ENCODE data around the gene PPP2R3A. TPM values are rescaled to one million over a fixed set of nuclear protein-coding genes. Genes with fewer than 3 reads are reported as not detected.

The PPP2R3A gene
- total and polyA plus RNA-seq, 12 donors: 2.1 to 23.1 (median 14.3) TPM

DNA sequence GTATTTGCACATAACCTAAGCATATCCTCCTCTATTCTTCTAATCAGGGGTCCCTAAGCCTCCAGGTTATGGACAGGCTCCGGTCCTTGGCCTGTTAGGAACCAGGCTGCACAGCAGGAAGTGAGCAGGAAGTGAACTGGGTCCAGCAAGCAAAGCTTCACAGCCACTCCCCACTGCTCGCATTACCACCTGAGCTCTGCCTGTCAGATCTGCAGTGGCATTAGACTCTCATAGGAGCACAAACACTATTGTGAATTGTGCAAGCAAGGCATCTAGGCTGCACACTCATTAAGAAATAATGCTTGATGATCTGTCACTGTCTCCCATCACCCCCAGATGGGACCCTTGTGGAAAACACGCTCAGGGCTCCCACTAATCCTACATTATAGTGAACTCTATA is 220.8 kb downstream of the PPP2R3A start:
- no peaks in the 10 kb centered on the region for H3K27me3 ChIP-seq
- TF ChIP-seq POLR2A (IDR thresholded peaks at IDR 0.05): no peak
- TF ChIP-seq, protein P1, sequence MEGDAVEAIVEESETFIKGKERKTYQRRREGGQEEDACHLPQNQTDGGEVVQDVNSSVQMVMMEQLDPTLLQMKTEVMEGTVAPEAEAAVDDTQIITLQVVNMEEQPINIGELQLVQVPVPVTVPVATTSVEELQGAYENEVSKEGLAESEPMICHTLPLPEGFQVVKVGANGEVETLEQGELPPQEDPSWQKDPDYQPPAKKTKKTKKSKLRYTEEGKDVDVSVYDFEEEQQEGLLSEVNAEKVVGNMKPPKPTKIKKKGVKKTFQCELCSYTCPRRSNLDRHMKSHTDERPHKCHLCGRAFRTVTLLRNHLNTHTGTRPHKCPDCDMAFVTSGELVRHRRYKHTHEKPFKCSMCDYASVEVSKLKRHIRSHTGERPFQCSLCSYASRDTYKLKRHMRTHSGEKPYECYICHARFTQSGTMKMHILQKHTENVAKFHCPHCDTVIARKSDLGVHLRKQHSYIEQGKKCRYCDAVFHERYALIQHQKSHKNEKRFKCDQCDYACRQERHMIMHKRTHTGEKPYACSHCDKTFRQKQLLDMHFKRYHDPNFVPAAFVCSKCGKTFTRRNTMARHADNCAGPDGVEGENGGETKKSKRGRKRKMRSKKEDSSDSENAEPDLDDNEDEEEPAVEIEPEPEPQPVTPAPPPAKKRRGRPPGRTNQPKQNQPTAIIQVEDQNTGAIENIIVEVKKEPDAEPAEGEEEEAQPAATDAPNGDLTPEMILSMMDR (IDR thresholded peaks at IDR 0.05): no peak
- H3K4me1 ChIP-seq (replicated peaks in 1 of 2): peaks cover 36 to 80% of the 10 kb centered on the region in 2 donors
- 64 to 89% (median 71%) methylated on average over 3 of the region's 3 CpGs for WGBS, 4 donors
- peak overlapping the region in 1 of 5 donors; percentile 6 for H3K27ac ChIP-seq
- H3K9me3 ChIP-seq (replicated peaks in 1 of 3): no peaks in the 10 kb centered on the region
- intact Hi-C loops (cut with DNase I): no loop called here
- DNase-seq: no peak
- no peak overlapping the region for H3K4me3 ChIP-seq
- no peaks in the 10 kb centered on the region for H3K36me3 ChIP-seq (replicated peaks in 1 of 2)

DNA sequence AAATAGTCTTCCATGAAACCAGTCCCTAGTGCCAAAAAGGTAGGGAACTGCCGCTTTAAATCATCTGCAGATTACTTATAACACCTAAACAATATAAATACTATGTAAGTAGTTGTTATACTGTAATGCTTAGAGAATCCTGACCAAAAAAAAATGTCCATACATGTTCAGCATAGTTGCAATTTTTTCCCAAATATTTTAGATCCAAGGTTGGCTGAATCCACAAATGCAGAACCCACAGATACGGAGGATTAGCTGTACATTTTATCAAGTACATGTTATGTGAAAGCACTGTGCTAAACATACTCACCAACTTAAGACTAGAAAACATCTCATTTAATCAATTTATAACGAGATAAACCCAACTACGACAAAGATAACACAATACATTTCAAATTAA is 221.3 kb downstream of the PPP2R3A start:
- H3K36me3 ChIP-seq (replicated peaks in 1 of 2): no peaks in the 10 kb centered on the region
- no peak for TF ChIP-seq POLR2A (IDR thresholded peaks at IDR 0.05)
- TF ChIP-seq, protein P1 (IDR thresholded peaks at IDR 0.05): no peak
- WGBS, 4 donors: 67 to 76% (median 73%) methylated on average over 4 of the region's 4 CpGs
- no peak overlapping the region for H3K27ac ChIP-seq
- H3K4me3 ChIP-seq: no peak overlapping the region
- H3K27me3 ChIP-seq: no peaks in the 10 kb centered on the region
- H3K4me1 ChIP-seq (replicated peaks in 1 of 2): peaks cover 41 to 80% of the 10 kb centered on the region in 2 donors
- no peak for DNase-seq
- H3K9me3 ChIP-seq (replicated peaks in 1 of 3): no peaks in the 10 kb centered on the region
- intact Hi-C loops (cut with DNase I): no loop called here

DNA sequence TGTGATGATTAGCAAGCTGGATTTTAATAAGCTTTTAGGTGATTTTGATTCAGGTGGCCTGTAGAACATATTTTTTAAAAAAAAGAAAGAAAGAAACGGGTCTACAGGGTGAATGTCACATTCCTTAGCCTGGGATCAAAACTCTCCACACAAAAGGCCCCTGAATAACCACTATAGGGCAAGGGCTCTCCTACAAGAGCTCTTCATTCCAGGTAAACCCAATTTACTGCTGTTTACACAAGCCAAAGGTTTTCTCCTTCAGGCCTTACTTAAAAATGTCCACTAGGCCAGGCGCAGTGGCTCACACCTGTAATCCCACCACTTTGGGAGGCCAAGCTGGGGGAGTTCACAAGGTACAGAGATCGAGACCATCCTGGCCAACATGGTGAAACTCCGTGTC is 222.3 kb downstream of the PPP2R3A start:
- Histone ChIP-seq H3K27ac (no peak overlapping the region), H3K4me1 (replicated peaks in 1 of 2) (peaks cover 51 to 80% of the 10 kb centered on the region in 2 donors)
- intact Hi-C loops (cut with DNase I): no loop called here

DNA sequence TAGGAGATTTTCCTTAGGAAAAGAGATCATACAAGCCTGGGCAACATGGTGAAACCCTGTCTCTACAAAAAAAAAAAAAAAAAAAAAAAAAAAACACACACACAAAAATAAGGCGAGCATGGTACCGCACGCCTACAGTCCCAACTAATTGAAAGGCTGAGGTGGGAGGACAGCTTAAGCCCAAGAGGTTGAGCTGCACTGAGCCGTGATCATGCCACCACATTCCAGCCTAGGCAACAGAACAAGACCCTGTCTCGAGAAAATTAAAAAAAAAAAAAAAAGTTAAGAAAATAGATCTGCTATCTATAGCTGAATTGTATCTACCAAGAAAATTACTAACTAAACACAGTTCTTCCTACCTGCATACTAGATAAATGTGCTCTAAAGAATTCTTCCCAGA is 223.5 kb downstream of the PPP2R3A start:
- Histone ChIP-seq H3K4me1 (replicated peaks in 1 of 2) (peaks cover 51 to 70% of the 10 kb centered on the region in 2 donors), H3K4me3 (no peak overlapping the region), H3K27ac (no peak overlapping the region), H3K9me3 (replicated peaks in 1 of 3) (no peaks in the 10 kb centered on the region), H3K36me3 (replicated peaks in 1 of 2) (no peaks in the 10 kb centered on the region), H3K27me3 (no peaks in the 10 kb centered on the region)
- 85 to 90% (median 86%) methylated on average over 5 of the region's 5 CpGs for whole genome bisulfite sequencing, 4 donors
- intact Hi-C loops (cut with DNase I): no loop called here
- DNase-seq: no peak
- no peak for TF ChIP-seq POLR2A (IDR thresholded peaks at IDR 0.05)
- TF ChIP-seq, protein P1 (IDR thresholded peaks at IDR 0.05): no peak

More for the DNA sequence above, 222.3 kb downstream of the PPP2R3A start:
- Histone ChIP-seq H3K36me3 (replicated peaks in 1 of 2) (no peaks in the 10 kb centered on the region), H3K4me3 (no peak overlapping the region), H3K9me3 (replicated peaks in 1 of 3) (no peaks in the 10 kb centered on the region), H3K27me3 (no peaks in the 10 kb centered on the region)
- 77 to 83% (median 81%) methylated on average over 4 of the region's 4 CpGs for WGBS, 4 donors
- TF ChIP-seq POLR2A (IDR thresholded peaks at IDR 0.05): no peak
- TF ChIP-seq, protein P1 (IDR thresholded peaks at IDR 0.05): no peak
- DNase-seq: no peak
